H1 (cell line): ENCODE data around the gene CMTR2. TPM values are rescaled to one million over a fixed set of nuclear protein-coding genes. Genes with fewer than 3 reads are reported as not detected.

Experiments
- CREB1 ChIP-seq: IDR thresholded peaks from 2 replicates; pipeline ENCODE4 v1.6.1; 2012; ENCODE audit warnings: inconsistent platforms
- GTF2F1 ChIP-seq: IDR thresholded peaks from 2 replicates; pipeline ENCODE4 v1.6.1; 2012; ENCODE audit warnings: low read depth, low read length, improper control_type of control experiment, borderline replicate concordance
- MAFK ChIP-seq: IDR thresholded peaks from 2 replicates; pipeline ENCODE4 v1.6.1; 2012; ENCODE audit warnings: low read depth, mild to moderate bottlenecking, improper control_type of control experiment, low read length
- SRF ChIP-seq: IDR thresholded peaks from 2 replicates; pipeline ENCODE4 v1.6.1; 2011; ENCODE audit warnings: mild to moderate bottlenecking, low read depth, low read length, moderate library complexity
- TAF7 ChIP-seq: optimal IDR thresholded peaks from 2 replicates; pipeline ENCODE3; 2011; ENCODE audit warnings: low read depth, mild to moderate bottlenecking, inconsistent platforms, low read length, moderate library complexity, borderline replicate concordance
- TCF12 ChIP-seq: IDR thresholded peaks from 2 replicates; pipeline ENCODE4 v1.6.1; 2011; ENCODE audit warnings: low read depth, mild to moderate bottlenecking, low read length
- polyA plus RNA-seq, 7 experiments: library from polyadenylated mRNA; depleted of rRNA in 3 of 7; stranded (reverse) in 5 of 7; unstranded in 2 of 7; fragments of >200 nt in 5 of 7; fragments of 200-250 nt in 2 of 7; gene quantifications; 1 replicate in 5 of 7; 2 replicates in 1 of 7; 4 replicates in 1 of 7; pipeline versions ENCODE4 v1.2.1 to v1.2.3, GENCODE V29; 2011 to 2013; ENCODE audit warnings: missing spikeins in 2 of 7, mixed read lengths in 2 of 7
- total RNA-seq: library from RNA; stranded (reverse); fragmentation: NEBNext Ultra II Directional; extraction: Animal tissue kit (Norgen Biotek cat#: 25700); gene quantifications from 2 replicates; pipeline ENCODE4 v1.2.1, GENCODE V29; 2021
- TF ChIP-seq, protein P1 (sequence below): IDR thresholded peaks from 2 replicates; pipeline ENCODE4 v1.6.1; 2011; ENCODE audit warnings: low read length, improper control_type of control experiment

Gene CMTR2
- total and polyA plus RNA-seq, 2 of the 8 experiments (the other 6 are each of a cell fraction or from before 2014, with no cell fraction given): 8.5 to 12.8 TPM

- no peak for TF ChIP-seq SRF
- TF ChIP-seq CREB1: no peak
- TF ChIP-seq, protein P1, sequence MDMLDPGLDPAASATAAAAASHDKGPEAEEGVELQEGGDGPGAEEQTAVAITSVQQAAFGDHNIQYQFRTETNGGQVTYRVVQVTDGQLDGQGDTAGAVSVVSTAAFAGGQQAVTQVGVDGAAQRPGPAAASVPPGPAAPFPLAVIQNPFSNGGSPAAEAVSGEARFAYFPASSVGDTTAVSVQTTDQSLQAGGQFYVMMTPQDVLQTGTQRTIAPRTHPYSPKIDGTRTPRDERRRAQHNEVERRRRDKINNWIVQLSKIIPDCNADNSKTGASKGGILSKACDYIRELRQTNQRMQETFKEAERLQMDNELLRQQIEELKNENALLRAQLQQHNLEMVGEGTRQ: no peak
- TF ChIP-seq MAFK: no peak
- TF ChIP-seq GTF2F1: no peak
- TF ChIP-seq TCF12: no peak
- no peak for TF ChIP-seq TAF7
These were observed 26.8 kb downstream of the CMTR2 start (continued) for GRCh38 chr16:71262391-71262790.
